ENCODE measurements around the gene FAM13A.

FAM13A gene

DNA sequence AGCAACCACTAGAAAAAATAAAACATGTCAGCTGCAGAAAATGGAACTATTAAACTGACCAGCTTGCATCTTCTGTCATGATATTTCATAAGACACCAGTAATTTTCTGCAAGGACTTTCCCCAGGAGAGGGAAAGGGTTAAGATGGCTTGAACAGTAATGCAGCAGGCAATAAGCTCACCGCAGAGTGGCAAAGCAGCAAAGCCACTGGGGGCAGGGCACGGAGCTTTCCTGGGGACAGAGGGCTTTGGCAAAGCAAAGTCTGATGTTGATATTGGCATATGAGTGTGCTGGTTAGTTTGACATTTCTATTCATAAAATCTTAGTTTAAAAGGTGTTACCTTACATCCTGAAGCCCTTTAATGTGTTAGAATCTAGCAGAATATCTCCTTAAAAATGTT lies 304.2 kb downstream of the FAM13A start:
- Histone ChIP-seq H3K27ac (ENCODE audit: low read depth, low read length) (no peak overlapping the region), H3K36me3 (ENCODE audit: insufficient read depth, low read length) (peaks cover 41% of the 10 kb centered on the region), H3K9me3 (ENCODE audit: low read length) (no peaks in the 10 kb centered on the region), H3K27me3 (ENCODE audit: control insufficient read depth in 1 of 2, insufficient read depth in 2 of 2, low read length in 2 of 2) (no peaks in the 10 kb centered on the region), H3K9ac (ENCODE audit: low read length) (no peak overlapping the region), H3K4me3 (ENCODE audit: low read depth in 1 of 2, low read length in 2 of 2) (no peak overlapping the region), H3K4me1 (ENCODE audit: insufficient read depth, low read length) (no peaks in the 10 kb centered on the region)

DNA sequence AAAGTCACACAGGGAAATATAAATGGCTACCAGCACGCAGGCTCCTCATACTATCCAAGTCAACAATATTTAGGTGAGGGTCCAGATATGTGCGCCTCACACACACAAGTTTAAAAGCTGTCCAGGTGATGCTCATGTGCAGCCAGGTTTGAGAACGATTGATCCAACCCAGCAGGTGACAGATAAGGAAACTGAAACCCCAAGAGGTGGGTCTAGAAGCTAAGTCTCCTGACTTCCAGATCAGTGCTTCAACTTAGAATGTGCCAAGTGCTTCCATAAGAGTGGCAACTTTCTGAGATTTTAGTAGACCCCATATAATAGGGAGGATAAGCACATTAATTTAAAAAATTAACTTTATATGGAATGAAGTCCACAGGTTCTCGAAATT lies 304.9 kb downstream of the FAM13A start:
- Histone ChIP-seq H3K9me3 (ENCODE audit: low read length) (no peaks in the 10 kb centered on the region), H3K27ac (ENCODE audit: low read depth, low read length) (no peak overlapping the region), H3K4me3 (ENCODE audit: low read depth in 1 of 2, low read length in 2 of 2) (no peak overlapping the region), H3K36me3 (ENCODE audit: insufficient read depth, low read length) (peaks cover 46% of the 10 kb centered on the region), H3K9ac (ENCODE audit: low read length) (no peak overlapping the region), H3K27me3 (ENCODE audit: control insufficient read depth in 1 of 2, insufficient read depth in 2 of 2, low read length in 2 of 2) (no peaks in the 10 kb centered on the region), H3K4me1 (ENCODE audit: insufficient read depth, low read length) (no peaks in the 10 kb centered on the region)

DNA sequence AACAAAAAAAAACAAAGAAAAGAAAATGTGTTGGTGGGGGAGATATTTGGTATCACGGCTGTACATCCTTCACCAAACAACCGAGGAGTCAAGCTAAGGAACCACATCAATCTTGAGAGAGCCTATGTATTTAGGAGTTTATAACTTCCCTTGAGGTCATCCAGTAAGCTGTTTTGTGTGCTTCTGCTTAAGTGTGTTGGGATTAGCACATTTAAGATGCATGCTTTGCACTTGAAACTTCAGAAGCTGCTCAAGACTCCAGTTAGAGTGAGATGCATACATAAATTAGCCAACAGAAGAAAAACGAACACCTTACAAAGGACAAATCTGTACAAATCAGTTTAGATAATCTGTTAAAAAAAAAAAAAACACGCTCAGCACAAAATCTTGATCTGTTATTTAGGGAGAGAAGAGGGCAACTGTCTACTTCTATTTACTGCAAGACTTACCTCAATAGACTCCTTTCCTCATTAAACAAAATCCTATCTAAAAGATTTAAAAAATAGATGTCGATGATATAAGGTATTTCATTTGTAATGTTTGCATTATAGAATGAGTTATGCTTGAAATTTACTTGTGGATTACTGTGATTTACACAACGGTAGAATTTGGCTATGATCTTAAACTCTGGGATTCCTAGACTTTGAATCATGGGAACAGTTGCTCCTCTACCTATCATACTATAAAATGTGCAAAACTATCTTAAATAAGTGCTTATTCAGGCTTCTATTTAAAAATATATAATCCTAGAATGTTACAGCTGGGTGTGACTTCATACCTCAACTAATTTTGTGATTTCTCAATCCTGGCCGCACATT lies 305.5 kb downstream of the FAM13A start:
- H3K4me1 ChIP-seq (ENCODE audit: insufficient read depth, low read length), result no peaks in the 10 kb centered on the region
- no peak overlapping the region for H3K27ac ChIP-seq (ENCODE audit: low read depth, low read length)
- no peak overlapping the region for H3K4me3 ChIP-seq (ENCODE audit: low read depth in 1 of 2, low read length in 2 of 2)
- no peaks in the 10 kb centered on the region for H3K27me3 ChIP-seq (ENCODE audit: control insufficient read depth in 1 of 2, insufficient read depth in 2 of 2, low read length in 2 of 2)
- no peak overlapping the region for H3K9ac ChIP-seq (ENCODE audit: low read length)
- H3K36me3 ChIP-seq (ENCODE audit: insufficient read depth, low read length), result peaks cover 52% of the 10 kb centered on the region
- H3K9me3 ChIP-seq (ENCODE audit: low read length), result no peaks in the 10 kb centered on the region

DNA sequence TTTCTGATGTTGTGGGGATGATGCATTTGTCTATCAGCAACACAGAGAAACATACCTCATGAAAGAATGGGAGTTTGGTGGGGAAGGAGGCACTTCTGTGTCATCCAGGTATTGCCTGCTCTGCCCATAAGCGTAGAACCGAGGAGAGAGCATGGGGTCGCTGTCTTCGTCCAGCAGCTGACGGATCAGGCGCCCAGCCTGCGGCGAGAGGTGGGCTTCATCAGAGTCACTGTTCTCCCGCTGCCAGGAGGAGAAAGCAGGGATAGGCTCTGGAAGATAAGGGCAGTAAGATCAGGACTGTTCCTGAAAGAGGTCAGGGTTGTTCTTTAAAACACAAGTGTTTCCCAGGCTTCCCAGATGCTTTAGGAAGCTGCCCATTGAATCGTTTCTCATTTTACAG lies 306.6 kb downstream of the FAM13A start:
- Histone ChIP-seq H3K9me3 (ENCODE audit: low read length) (no peaks in the 10 kb centered on the region), H3K27me3 (ENCODE audit: control insufficient read depth in 1 of 2, insufficient read depth in 2 of 2, low read length in 2 of 2) (no peaks in the 10 kb centered on the region), H3K27ac (ENCODE audit: low read depth, low read length) (no peak overlapping the region), H3K36me3 (ENCODE audit: insufficient read depth, low read length) (peaks cover 56% of the 10 kb centered on the region), H3K4me1 (ENCODE audit: insufficient read depth, low read length) (no peaks in the 10 kb centered on the region), H3K4me3 (ENCODE audit: low read depth in 1 of 2, low read length in 2 of 2) (no peak overlapping the region), H3K9ac (ENCODE audit: low read length) (no peak overlapping the region)

DNA sequence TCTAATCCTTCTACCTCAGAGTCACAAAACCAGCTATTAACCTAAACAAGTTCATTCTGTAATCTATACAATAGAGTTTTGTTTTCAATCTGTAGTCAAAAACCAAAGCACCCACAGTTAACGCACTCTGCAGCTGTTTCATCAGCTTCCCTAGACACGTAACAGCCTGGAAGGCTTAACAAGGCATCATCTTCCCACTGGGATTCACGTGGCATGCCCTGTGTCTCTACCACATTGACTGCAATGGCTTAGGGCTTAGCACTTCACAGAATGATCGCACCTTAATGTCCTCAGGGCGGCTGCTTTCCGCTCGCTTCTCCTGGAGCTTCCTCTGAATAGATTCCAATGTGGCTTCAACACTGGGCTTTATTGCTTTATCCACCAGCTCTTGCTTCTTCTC lies 309.6 kb downstream of the FAM13A start:
- Histone ChIP-seq H3K27ac (ENCODE audit: low read depth, low read length) (no peak overlapping the region), H3K4me1 (ENCODE audit: insufficient read depth, low read length) (no peaks in the 10 kb centered on the region), H3K9ac (ENCODE audit: low read length) (no peak overlapping the region), H3K9me3 (ENCODE audit: low read length) (no peaks in the 10 kb centered on the region), H3K4me3 (ENCODE audit: low read depth in 1 of 2, low read length in 2 of 2) (no peak overlapping the region), H3K27me3 (ENCODE audit: control insufficient read depth in 1 of 2, insufficient read depth in 2 of 2, low read length in 2 of 2) (no peaks in the 10 kb centered on the region), H3K36me3 (ENCODE audit: insufficient read depth, low read length) (peaks cover 61% of the 10 kb centered on the region)

DNA sequence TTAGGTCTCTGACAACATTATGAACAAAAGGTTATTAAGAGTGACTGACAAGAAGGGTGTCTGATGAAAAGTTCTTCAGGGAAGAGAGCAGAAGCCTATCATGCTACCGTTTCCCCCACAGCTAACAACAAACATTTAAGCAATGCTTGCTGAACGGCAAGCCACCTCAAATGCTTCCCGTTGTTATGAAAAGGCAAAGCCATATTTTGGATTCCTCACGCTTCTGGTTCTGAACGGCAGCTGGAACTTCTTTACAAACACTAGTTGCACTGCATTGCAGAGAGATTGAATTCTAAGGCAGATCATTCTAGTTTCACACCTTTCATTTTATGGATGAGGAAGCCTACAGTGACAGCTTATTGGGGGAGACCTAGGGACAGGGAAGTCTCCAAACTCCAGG lies 310.8 kb downstream of the FAM13A start:
- H3K9me3 ChIP-seq (ENCODE audit: low read length), result no peaks in the 10 kb centered on the region
- no peak overlapping the region for H3K27ac ChIP-seq (ENCODE audit: low read depth, low read length)
- H3K4me3 ChIP-seq (ENCODE audit: low read depth in 1 of 2, low read length in 2 of 2), result no peak overlapping the region
- no peaks in the 10 kb centered on the region for H3K27me3 ChIP-seq (ENCODE audit: control insufficient read depth in 1 of 2, insufficient read depth in 2 of 2, low read length in 2 of 2)
- H3K4me1 ChIP-seq (ENCODE audit: insufficient read depth, low read length), result no peaks in the 10 kb centered on the region
- H3K36me3 ChIP-seq (ENCODE audit: insufficient read depth, low read length), result peaks cover 65% of the 10 kb centered on the region
- no peak overlapping the region for H3K9ac ChIP-seq (ENCODE audit: low read length)

DNA sequence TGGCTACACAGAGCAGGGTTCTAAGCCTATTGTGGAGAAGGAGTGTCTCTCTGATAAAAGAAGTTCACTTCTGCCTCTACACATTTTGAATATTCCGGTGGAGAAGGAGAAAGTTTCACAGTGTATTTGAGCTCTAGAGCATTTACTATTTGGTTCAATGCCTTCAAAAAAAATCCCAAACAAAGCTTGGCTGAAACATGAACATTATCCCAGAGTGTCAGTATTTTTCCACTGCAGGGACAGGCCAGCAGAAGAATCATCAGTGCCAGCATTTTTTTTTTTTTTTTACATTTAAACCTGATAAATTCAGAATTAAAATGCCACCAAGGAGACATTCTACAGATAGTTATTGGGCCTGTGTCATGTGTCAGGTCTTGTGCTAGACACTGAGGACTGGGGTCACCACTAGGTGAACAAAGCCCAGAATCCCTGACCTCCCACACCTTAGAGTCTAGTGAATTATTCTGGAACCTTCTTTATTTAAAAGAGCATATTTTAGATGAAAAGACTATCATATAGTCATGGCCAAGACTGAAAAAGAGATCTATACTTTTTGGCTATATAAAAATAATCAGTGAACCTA lies 311.3 kb downstream of the FAM13A start:
- no peak overlapping the region for H3K9ac ChIP-seq (ENCODE audit: low read length)
- H3K36me3 ChIP-seq (ENCODE audit: insufficient read depth, low read length), result peaks cover 60% of the 10 kb centered on the region
- H3K27ac ChIP-seq (ENCODE audit: low read depth, low read length), result no peak overlapping the region

DNA sequence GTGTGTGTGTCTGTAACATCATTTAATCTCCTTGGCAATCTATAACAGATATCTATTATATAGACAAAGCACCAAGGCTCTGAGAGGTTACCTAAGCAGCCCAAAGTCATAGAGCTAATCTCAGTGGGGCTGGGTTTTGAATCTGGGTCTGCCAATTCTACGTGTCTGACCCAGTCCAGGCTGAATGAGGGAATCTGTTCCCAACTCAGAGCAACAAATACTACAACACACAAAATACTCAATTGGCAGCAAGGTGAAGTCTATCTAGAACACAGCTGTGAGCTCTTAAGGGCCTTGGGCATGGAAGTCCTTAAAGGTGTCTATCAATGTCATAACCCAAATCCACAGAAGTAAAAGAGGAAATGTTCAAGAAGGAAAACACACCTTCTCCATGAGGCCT lies 311.8 kb downstream of the FAM13A start:
- Histone ChIP-seq H3K9me3 (ENCODE audit: low read length) (no peaks in the 10 kb centered on the region), H3K9ac (ENCODE audit: low read length) (no peak overlapping the region), H3K4me1 (ENCODE audit: insufficient read depth, low read length) (no peaks in the 10 kb centered on the region), H3K36me3 (ENCODE audit: insufficient read depth, low read length) (peaks cover 60% of the 10 kb centered on the region), H3K27me3 (ENCODE audit: control insufficient read depth in 1 of 2, insufficient read depth in 2 of 2, low read length in 2 of 2) (no peaks in the 10 kb centered on the region), H3K27ac (ENCODE audit: low read depth, low read length) (no peak overlapping the region), H3K4me3 (ENCODE audit: low read depth in 1 of 2, low read length in 2 of 2) (no peak overlapping the region)

More for the DNA sequence above, 311.3 kb downstream of the FAM13A start:
- Histone ChIP-seq H3K4me1 (ENCODE audit: insufficient read depth, low read length) (no peaks in the 10 kb centered on the region), H3K4me3 (ENCODE audit: low read depth in 1 of 2, low read length in 2 of 2) (no peak overlapping the region), H3K27me3 (ENCODE audit: control insufficient read depth in 1 of 2, insufficient read depth in 2 of 2, low read length in 2 of 2) (no peaks in the 10 kb centered on the region), H3K9me3 (ENCODE audit: low read length) (no peaks in the 10 kb centered on the region)

DNA sequence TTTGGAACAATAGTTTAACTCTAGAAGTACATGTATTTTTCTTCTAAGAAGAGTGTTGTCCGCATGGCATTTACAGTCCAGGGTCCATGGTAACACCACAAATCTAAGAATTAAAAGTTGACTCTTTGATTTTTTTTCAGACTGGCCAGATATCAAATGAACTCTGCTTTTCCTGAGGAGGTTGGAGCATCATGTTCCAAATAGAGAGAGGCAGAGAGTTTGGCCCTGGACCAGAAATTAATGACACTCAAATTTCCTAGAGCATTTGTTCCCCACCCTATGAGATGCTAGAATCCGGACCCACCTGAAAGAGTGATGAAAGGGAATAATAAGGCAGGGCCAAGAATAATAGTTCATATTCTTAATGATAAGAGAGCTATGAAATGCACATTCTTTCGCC lies 312.4 kb downstream of the FAM13A start:
- Histone ChIP-seq H3K27me3 (ENCODE audit: control insufficient read depth in 1 of 2, insufficient read depth in 2 of 2, low read length in 2 of 2) (no peaks in the 10 kb centered on the region), H3K4me3 (ENCODE audit: low read depth in 1 of 2, low read length in 2 of 2) (no peak overlapping the region), H3K9ac (ENCODE audit: low read length) (no peak overlapping the region), H3K27ac (ENCODE audit: low read depth, low read length) (no peak overlapping the region), H3K36me3 (ENCODE audit: insufficient read depth, low read length) (peaks cover 54% of the 10 kb centered on the region), H3K9me3 (ENCODE audit: low read length) (no peaks in the 10 kb centered on the region), H3K4me1 (ENCODE audit: insufficient read depth, low read length) (no peaks in the 10 kb centered on the region)

DNA sequence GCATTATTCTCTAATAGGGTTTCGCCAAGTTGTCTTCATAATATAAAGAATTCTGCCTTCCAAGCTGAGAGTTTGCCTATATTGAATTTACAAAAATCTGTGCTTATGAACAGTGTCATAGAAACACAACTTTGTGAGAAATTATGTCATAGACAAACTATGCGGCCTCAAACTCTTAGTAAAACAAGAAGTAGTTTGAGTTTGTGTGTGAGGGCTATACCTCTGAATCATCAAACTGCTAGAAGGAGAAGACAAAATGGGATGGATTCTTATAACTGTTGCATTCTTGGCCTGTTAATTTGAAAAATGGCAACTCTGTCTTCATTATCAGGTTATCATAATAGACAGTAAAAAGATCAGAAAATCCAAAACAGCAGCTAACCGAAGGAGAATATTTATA lies 313.3 kb downstream of the FAM13A start:
- Histone ChIP-seq H3K9me3 (ENCODE audit: low read length) (no peaks in the 10 kb centered on the region), H3K36me3 (ENCODE audit: insufficient read depth, low read length) (peaks cover 48% of the 10 kb centered on the region), H3K9ac (ENCODE audit: low read length) (no peak overlapping the region), H3K4me3 (ENCODE audit: low read depth in 1 of 2, low read length in 2 of 2) (no peak overlapping the region), H3K27me3 (ENCODE audit: control insufficient read depth in 1 of 2, insufficient read depth in 2 of 2, low read length in 2 of 2) (no peaks in the 10 kb centered on the region), H3K4me1 (ENCODE audit: insufficient read depth, low read length) (peaks cover under 1% of the 10 kb centered on the region), H3K27ac (ENCODE audit: low read depth, low read length) (no peak overlapping the region)

DNA sequence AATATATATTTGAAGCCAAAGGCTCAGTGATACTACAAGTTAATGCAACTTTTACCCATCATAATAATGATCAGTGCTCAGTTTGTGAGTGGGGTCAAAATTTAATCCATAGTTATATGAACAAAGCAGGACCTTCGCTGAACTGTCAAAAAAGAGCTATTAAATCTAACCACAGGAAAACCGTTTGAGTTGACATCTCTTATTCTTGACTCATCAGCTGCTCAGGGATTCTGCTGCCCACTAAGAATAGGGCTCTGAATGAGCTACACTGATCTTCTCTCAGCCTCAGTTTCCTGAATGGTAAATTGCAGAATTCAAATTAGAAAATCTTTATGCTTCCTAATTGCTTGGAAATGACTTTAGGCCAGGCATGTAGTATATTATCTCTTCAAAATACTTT lies 314.4 kb downstream of the FAM13A start:
- Histone ChIP-seq H3K27ac (ENCODE audit: low read depth, low read length) (no peak overlapping the region), H3K27me3 (ENCODE audit: control insufficient read depth in 1 of 2, insufficient read depth in 2 of 2, low read length in 2 of 2) (no peaks in the 10 kb centered on the region), H3K36me3 (ENCODE audit: insufficient read depth, low read length) (peaks cover 45% of the 10 kb centered on the region), H3K4me3 (ENCODE audit: low read depth in 1 of 2, low read length in 2 of 2) (no peak overlapping the region), H3K9ac (ENCODE audit: low read length) (no peak overlapping the region), H3K9me3 (ENCODE audit: low read length) (no peaks in the 10 kb centered on the region), H3K4me1 (ENCODE audit: insufficient read depth, low read length) (peaks cover 11% of the 10 kb centered on the region)

DNA sequence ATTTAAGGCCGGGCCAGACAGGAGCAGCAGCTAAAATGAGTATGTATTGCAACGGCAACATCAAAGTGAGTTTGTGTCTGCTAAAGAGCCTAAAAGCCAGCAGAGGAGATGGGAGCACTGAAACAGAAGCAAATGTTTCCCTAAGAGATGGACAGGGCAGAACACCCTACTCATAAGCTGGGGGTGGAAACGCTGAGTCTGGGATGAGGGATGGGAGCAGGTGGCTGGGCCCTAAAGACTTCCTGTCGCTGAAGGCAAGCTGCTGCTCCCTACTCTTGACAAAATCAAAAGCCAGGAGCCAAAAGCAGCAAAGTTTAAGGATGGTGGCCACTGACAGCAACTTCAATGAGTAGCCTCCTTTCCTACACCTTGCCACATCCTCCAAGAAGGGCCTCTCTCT lies 318.8 kb downstream of the FAM13A start:
- Histone ChIP-seq H3K9me3 (ENCODE audit: low read length) (no peaks in the 10 kb centered on the region), H3K27me3 (ENCODE audit: control insufficient read depth in 1 of 2, insufficient read depth in 2 of 2, low read length in 2 of 2) (no peaks in the 10 kb centered on the region), H3K4me1 (ENCODE audit: insufficient read depth, low read length) (peaks cover 17% of the 10 kb centered on the region), H3K27ac (ENCODE audit: low read depth, low read length) (peak overlapping the region; percentile 14), H3K36me3 (ENCODE audit: insufficient read depth, low read length) (peaks cover 29% of the 10 kb centered on the region), H3K4me3 (ENCODE audit: low read depth in 1 of 2, low read length in 2 of 2) (no peak overlapping the region), H3K9ac (ENCODE audit: low read length) (no peak overlapping the region)

All from muscle layer of colon (tissue), 2 donors.